GM21529 (cell line): Measurements from ENCODE around the gene CMTM6.
"Not testable (repeated sequence)": the region's sequence is repeated elsewhere in the genome, so short reads cannot be mapped to it uniquely, and the experiment has no call there.

Experiments used
- ATAC-seq: cut with Tn5 transposase; IDR thresholded peaks from one replicate; pipeline ENCODE4 v1.9.1; 2021; ENCODE audit not compliant: unreplicated experiment

Gene CMTM6

DNA sequence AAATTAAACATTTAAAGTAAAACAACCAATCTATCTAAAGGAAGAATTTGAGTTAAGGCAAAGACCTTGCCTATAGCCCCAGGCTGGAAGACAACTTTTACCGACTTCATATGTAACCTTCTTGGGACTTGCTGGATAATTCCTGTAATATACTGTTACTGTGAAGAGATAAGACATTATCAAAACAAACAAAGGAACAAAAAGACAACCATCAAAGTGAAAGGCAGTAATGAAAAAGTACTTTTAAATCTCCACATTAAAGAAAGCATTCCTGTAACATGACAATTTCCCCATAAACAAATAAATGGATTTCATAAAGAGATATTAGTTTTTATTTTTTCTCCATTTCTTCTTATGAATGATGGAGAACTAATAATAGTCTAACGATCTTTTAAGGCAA, 2.4 kb downstream of the CMTM6 start:
- ATAC-seq: no peak

DNA sequence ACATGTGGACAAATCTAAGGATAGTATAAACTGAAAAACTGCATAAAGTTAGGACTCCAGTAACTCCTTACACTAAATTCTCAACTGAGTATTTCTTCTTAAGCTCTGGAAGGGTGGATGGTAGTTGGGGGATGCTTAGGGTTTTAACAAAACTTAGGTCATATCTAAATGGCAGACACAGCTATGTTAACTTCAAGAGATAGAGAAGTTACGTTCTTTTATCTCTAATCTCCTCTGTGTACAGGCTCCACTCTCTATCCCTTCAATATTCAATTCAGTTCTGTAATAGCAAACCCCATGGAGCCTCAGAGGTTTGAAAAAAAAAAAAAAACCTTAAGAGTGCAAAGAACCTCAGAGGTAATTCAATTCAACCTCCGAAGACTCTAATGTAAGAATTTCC, 3.1 kb downstream of the CMTM6 start:
- no peak for ATAC-seq

DNA sequence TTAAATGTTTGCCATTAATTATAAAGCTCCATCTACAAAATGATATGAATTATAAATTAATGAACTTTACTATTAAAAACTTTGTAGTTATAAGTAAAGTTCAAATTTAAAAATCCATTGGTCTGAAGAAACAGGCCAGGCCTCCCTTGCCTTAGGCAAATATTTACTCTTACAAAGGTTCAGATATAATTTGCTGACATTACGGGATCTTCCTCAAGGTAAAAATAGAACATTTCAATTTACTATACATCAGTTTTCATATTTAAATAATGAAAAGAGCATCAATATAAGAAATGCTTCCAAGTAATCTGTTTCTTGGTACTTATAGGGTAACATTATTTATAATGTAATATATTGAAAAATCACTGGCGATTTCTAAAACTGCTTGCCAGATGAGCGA, 3.7 kb downstream of the CMTM6 start:
- no peak for ATAC-seq

DNA sequence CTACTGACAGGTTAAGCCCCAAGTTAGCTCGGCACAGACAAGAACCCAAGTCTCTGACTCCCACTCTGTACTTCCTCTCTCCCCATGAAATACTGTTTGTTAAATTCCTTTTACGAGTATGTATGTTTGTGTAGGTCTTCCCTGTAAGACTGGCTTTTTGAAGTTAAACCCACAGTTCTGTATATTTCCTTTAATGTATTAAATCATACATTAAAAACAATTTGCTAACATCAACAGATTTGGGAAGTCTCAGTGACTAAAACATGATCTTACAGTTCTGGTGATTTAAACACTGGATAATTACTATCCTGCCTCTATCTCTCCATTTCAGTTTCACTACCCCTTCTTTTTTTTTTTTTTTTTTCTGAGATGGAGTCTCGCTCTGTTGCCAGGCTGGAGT, 4.4 kb downstream of the CMTM6 start:
- ATAC-seq: no peak

DNA sequence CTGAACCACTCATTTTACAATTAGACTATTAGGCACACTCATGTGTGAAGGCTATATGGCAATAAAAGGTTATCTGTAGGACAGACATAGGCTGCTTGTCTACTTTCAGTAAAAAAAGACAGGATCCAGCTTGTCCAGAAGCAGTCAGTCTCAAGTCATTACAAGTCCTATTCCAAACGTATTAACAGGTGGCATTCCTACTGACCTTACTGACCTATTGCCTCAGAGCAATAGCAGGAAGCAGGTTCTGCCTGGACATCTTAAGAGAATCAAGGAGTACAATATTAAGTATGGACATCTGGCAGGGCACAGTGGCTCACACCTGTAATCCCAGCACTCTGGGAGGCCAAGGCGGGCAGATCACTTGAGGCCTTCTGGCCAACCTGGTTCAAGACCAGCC, 7.0 kb downstream of the CMTM6 start:
- no peak for ATAC-seq

DNA sequence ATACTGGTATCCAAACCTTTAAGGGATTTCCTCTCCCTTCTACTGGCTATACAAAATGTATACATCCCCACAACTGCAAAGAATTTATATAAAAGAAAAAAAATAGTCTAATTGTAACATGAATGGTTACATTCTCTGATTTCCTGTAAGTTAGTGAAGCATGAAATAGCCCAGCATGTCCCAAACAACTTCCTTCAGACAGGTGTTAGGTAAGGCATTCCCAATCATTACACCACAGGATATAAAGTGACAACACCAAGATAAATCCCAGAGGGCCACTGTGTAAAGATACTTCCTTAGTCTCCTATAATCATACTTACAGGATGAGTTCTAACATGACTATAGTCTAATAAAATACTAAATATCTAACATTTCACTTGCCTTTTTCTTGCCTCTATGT, 7.6 kb downstream of the CMTM6 start:
- ATAC-seq: no peak

DNA sequence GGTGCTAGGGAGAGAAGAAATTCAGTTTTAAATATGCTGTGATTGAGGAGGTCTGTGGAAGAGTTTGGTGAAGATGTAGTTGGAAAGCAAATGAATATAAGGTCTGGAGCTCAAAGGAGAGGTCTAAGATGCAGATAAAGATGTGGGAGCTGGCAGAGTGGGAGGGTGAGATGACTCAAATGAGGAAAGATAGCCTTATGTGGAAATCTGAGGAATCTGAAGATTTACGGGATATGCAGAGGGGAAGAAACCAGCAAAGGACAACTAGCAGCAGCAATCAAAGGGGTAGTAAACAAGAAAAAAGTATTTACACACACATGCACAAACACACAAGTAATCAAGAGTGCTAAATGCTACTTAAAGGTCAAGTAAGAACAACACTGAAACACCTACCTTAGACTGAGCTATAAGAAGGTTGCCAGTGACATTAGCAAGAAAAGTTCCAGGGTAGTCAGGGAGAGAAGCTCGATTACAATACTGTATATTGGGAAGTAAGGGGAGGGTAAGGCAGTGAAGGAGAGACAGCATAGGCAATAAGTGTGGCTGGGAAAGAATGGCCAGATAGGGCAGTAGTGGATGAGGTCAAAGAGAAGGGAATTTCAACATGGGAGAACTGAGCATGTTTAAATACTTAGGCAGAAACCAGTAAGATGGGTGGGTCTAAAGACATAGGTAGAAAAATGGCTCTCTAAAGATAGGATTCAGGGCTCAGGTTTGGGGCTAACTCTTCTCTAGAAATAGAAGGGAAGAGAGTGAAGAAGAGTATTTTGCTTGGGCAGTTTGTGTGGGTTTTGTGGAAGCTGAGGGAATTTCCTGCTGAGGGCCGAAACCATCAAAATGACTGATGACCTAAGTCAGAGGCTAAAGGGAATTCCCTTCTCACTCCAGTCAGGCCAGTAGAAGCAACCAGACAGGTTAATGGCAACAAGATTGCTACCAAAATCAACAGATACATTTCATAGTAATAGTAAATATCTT, 8.9 kb downstream of the CMTM6 start:
- peak; percentile 81 for ATAC-seq

DNA sequence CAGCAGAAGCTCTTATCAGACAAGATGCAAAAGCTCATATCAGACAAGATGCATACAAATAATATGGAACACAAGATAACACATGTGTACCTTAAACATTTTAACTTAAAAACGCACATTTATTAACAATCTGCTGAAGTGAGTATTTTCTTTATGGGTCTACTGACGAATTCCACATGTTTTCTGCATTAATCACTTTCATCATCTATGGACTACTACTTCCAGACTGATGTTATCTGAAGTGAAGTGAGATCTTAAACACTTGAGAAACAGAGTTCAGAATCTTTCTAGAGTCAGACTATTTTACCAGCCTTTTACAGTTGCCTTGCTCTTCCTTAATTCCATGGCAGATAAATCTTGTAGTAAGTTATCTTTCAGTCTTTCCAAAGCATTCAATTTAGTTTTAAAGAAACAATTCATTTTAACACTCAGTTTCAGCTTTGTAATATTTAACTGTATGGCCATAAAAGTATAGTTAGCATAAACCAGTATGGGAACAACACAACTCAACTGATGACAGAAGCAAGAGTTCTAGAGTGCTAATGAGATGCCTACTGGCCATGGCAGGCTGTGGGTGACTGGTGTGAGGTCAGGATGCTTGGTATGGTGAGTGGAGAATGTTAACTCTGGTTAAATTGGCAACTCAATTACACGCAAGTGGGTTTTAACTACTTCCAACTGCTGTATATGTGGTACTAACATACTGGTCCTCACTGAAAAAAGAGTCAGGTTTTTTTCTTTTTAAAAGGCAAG, 9.8 kb downstream of the CMTM6 start:
- ATAC-seq: no peak

DNA sequence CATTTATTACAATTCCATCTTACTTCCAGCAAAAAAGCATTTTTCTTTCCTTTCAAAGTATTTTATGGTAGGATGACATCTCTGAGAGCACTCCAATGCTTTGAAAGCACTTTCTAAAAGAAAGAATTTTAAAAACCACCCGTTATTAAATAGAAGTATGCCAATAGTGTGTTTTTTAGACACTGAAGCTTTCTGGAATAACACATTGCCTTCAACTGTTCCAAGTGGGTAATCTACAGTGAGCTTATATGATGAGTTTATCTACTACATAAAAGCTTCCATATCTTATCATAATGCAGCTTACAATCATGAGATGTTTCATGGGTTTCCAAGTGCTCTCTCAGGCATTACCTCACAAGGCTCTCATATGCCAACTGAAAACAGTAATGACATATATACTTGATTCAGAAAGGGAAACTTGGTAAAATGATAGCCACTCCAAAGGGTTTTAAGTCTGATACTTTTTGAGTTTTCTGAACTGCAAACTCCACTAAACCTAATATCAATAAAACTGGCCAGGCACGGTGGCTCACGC, 14.1 kb downstream of the CMTM6 start:
- no peak for ATAC-seq

DNA sequence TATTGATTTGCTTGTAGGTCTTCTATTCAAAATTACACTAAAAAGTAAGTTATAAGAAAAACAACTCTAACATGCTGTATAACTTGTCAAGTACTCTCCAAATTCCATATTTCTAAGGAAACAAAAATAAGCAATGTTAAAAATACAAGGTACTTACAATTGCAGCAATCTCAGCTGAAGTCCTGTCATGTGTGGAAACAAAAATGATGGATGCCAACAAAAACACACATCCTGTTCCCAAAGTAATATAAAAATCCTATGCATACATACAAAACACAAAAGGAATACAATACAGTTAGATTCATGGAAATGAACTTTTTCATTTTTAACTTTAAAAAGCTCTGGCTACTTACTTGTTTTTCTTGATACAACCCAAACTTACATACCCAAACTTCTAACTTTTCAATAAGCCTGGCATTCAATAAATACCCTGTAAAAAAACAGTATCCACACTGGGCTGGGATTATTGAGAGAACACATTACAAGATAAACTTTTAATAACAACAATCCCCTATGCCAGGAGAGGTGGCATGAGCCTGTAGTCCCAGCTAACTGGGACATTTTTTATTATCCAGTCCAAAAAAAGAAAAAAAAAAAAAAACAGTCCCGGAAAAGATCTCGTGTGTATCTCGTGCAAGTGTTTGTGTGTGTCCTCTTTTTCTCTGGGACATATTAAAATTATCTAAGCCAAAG, 14.7 kb downstream of the CMTM6 start:
- ATAC-seq: no peak

DNA sequence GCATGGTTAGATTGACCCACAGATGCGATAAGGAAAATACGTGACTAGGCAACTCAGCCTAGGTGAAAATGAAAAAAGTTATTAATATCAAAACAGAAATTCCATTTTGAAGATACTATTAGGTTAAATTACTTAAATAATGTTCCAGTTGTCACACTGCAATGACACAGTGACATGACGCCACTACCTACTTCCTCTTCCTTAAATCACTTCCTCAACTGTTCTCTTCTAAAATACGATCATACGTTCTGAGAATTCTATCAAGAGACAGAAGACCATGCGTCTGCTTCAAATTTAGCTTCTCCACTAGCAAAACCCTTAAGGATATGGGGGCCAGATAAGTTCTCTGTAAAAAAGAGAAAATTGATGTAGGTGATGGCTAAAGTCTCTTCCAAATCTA, 18.2 kb downstream of the CMTM6 start:
- no peak for ATAC-seq

DNA sequence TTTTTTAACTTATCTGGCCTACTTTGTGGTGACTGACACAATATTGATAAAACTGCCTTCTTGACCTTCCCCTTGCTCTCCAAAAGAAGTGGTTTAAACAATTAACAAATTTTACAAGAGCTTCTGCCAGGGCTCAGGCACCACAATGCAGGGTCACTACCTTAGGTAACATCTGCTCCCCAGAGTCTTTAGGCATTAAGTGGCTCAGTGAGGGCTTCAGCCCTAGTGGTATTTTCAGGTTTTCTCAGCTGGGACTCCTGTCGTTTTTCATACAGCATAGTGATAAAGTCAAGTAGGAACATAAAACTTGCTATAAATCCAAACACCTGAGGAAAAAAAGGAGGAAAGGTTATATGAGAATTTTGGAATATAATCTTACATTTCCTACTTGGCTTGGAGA, 18.9 kb downstream of the CMTM6 start:
- no peak for ATAC-seq

DNA sequence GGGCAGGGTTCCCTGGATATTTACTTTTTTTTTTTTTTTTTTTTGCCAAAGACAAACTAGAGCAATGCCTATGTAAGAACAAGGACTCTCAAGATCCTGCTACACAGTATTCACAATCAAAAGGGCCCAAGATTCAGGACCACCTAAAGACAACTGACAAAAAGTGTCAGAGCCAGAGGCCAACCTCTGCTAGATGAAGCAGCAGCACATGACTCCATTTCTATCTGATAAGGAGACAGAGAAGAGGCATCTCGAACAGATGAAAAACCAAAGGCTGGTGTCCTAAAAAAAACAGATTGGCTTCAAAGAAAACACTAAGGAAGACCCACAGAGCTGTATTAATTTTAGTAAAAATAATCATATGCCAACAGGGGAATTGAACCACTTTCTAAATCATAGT, 20.0 kb downstream of the CMTM6 start:
- ATAC-seq: no peak

DNA sequence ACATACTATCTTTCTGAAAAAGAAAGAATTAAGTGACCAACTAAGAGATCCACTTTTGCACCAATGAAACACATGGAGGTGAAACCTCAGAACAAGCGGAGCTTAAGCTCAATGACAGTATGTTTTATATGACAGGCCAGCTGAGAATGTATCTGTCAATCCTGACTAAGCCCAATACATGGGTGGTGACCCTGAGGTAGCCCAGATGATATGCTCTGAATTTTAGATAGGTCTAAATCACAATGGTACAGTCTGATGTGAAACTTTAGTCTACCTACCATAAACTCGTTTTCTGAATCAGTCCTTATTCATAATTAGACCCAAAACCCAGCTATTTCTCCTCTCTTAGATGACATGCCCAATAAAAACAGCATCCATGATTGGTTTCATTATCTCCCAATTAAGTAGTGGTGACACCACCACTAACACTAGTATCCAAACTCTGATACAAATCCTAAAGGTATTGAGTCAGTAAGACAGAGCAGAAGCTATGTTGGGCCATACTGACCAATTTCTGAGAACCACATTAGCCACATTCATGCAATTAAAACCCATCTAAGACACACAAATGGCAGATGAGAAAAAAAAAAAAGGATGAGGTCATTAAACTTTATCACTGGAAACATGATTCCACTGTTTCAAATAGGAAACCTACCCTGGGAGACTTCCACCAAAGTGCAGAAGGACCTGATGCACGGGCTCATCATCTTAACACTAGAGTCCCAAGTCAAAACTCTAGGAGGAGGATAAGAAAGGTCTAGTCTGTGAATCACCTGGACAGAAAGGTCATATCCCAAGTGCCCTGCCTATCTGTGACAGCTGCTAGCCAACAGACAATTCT, 20.6 kb downstream of the CMTM6 start:
- no peak for ATAC-seq

DNA sequence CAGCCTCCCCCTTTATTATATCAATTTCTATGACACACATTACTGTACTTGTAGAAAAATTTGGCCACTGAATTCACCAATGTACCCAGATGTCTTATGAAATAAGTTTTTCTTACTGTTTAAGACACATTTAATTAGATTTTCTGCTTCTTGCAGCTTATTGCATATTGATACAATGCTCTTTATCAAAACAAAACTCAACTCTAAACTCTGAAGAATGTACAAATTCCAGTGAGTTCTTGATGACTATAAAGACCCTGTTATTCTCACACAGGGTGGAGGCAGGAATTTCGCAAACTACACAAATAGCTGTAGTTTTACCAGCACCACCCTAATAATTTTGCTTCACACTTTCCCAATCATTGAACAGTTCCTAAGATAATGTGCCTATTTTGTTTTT, 22.0 kb downstream of the CMTM6 start:
- ATAC-seq: no peak

DNA sequence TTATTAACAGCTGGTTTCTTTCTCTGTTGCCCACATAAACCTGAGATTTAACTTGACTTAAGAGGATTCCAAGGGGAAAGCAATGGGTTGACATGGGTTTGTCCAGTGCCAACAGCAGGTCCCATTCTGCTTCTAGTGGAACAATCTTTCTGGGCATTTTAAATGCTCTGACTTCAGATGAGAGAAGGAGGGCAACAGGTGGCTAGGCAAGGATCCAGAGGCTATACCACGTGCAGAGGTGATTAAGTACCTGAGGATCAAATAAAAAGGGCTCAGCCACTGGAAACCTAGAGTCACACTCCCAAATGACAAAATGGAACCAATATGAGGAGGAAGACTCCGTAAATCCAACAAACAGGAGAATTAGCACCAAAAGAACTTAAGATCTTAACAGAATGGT, 28.5 kb downstream of the CMTM6 start:
- ATAC-seq: no peak

DNA sequence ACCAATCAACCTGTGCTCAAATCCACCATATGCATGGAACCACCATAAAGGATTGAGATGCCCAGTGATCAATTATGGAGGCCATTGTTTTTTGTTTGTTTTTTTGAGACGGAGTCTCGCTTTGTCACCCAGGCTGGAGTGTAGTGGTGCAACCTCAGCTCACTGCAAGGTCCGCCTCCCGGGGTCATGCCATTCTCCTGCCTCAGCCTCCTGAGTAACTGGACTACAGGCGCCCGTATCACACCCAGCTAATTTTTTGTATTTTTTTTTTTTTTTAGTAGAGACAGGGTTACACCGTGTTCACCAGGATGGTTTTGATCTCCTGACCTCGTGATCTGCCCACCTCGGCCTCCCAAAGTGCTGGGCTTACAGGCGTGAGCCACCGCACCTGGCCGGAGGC, 30.5 kb downstream of the CMTM6 start:
- not testable (repeated sequence) for ATAC-seq

DNA sequence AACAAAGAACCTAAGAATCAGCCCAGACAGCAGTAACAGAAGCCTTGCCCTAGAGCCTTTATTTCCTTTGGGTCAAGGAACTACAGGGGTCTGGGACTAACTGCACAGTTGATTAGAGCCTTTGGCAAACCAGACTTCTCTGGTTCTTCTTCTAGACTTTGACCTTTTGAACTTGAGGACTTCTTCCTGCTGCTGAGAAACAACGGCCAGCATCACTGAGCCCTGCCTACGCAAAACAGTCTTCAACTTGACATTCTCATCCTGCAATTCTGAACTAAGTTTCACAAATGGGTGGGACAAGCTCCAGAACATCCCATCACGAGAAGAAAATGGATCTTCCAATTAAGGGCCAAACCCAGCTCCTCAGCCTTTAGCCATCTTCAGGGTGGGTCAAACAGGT, 31.4 kb downstream of the CMTM6 start:
- no peak for ATAC-seq

DNA sequence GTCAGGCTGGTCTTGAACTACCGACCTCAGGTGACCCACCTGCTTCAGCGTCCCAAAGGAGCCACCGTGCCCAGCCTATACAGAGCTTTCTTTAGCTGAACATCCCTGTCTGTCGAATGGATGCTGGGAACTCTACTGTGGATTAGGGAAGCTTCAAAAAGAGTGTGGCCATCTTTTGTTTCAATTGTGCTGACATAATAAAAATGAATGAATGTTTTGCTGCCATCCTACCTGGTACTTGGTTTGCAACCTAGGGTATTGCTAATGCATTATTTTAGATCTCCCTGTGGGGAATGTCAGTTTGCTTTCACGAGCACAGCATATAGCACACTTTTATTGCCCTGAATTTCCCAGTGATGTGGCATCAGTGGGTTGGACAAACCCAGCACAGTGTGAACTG, 32.3 kb downstream of the CMTM6 start:
- no peak for ATAC-seq

DNA sequence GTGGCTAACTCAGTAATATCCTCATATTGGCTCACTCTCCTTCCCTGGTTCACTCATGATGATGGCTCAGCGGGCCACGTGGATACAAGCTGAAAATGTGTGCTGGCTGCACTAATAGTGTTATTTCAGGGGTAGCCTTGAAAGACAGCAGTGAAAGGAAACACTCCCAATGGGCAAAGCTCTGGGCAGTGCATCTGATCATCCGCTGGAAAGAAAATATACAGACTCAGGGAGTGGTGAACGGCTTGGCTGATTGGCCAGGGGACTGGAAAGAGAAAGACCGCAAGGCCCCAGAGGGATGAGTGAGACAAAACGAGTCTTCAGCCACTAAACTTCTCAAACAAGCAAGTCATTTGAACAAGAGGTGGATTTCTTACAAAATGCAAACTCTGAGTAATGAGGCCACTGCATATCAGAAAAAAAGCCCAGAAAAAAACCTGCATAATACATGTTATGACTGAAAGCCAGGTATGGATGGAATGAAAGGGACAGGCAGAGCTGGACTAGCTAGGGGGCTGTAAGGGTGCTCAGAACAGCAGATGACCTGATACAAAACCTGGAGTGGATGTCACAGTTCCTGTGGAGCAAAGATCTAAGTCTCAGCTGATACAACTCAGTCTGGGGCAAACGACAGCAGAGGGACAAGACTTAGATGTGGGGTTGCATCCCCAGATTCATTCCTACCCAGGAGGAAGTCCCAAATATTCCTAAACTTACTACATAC, 33.3 kb downstream of the CMTM6 start:
- ATAC-seq: peak; percentile 29
